ENCODE results near the gene VAV2.

Gene VAV2

GRCh38 chr9:133791069-133791468 lies 201.1 kb downstream of the VAV2 start:
- DNase-seq: no peak

- no peak for DNase-seq
These were observed 202.3 kb downstream of the VAV2 start for GRCh38 chr9:133789778-133790177.

- DNase-seq: no peak
These were observed 203.1 kb downstream of the VAV2 start for GRCh38 chr9:133788819-133789717.

DNA sequence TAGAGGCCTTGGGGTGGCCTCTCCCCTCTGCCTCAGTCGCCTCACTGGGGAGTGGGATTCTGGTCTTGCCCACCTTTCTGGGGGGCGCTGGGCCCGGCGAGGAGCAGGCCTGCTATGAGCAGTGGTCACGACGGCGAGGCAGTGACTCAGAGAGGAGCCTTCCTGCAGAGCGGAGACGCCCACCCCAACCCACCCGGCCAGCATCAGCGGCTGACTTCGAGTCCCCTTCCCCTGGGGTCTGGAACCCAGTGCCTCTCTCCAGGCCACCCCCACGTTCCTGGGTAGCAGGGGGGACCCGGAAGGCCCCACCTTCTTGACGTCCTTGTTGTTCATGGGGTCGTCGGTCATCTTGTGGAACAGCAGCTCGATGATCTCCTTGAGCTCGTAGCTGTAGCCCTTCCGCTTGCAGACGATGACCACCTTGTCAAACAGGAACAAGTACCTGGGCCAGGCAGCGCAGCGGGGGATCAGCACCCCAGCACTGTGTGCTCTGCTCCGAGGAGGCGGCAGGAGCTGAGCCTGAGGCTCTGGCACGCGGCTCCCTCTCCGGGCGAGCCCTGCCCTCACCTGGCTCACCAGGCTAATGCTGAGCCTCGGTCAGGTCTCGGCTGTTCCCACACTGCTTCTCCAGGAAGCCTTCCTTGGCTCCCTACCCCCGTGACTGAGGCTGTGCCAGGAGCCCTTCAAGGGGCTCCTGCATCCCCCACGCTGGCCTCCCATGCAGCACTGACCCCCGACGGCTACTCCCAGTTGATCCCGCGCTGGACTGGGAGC lies 203.9 kb downstream of the VAV2 start:
- no peak for DNase-seq

DNA sequence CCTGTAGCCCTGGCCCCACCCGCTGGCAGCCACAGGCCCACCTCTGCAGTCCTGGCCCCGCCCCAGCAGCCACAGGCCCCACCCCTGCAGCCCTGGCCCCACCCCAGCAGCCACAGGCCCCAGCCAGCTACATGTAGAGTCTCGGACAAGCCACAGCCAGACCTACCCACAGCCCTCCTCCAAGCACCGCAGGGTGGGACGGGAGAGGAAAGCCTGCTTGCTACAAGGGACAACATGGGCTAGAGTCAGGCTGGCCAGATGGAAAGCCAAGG lies 204.4 kb downstream of the VAV2 start:
- DNase-seq: no peak

DNA sequence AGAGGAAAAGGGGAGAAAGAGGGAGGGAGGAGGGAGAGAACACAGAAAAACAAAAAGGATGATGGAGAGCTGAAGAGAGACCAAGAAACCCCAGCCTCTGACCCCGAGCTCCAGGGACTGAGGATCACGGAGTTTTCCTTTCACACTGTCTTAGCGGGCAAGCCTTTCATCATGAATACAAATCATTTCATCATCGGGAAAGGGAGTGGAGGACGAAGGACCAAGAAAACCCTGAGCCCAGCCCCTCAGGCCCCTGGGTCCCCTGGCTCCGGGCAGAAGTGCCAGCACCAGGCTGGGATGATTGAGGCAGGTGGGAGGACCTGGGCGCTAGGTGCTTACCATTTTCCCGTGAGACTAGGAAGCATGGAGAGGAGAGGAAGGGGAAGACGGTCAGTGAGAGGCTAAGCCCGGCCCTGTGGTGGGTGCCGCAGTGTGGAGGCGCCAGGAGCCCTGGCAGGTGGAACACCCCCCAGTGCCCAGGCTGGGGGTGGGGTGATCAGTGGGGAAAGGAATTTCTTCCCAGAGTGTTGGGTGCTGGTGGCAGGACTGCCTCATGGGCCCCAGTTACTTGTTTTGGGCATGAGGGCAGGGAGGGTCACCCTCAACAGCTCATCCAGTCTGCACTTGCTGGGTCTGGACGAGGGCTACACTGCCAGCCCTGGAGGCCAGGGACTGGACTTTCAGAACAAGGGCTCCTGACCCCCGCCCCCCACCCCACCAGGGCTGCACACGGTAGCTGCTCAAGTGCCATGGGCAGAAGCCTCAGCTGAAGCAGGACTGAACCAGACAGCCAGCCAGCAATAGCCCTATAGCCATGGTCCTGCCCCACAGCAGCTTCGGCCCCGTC lies 205.0 kb downstream of the VAV2 start:
- no peak for DNase-seq

- no peak for DNase-seq
These were observed 205.8 kb downstream of the VAV2 start for GRCh38 chr9:133786371-133786753.

DNA sequence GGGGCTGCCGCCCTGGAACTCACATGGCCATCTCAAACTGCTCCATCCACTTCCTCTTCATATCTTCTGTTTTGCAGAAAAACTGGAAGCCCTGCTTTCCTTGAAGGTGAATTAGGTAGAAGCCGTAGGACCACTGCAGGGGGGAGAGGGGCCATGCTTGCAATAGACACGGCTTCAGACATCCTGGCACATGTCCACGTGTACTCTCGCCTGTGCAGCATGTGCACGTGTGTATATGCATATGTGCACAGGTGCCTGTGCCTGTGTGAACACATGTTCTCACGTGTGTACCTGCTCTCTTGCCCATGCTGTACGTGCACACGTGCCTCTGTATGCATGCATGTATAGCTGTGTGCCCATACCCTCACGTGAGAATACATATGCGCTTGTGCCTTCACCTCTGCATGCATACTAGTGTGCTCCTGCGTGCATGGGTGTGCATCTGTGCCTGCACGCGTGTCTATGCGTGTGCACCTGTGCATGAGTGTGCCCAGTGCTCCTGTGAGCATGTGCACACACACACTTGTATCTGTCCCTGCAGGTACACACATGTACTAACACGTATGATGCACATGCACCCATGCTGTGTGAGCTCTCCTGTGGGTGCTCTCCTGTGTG lies 206.3 kb downstream of the VAV2 start:
- DNase-seq: no peak

GRCh38 chr9:133784731-133785561 lies 207.2 kb downstream of the VAV2 start:
- no peak for DNase-seq

GRCh38 chr9:133783331-133783731 lies 208.8 kb downstream of the VAV2 start:
- no peak for DNase-seq

DNA sequence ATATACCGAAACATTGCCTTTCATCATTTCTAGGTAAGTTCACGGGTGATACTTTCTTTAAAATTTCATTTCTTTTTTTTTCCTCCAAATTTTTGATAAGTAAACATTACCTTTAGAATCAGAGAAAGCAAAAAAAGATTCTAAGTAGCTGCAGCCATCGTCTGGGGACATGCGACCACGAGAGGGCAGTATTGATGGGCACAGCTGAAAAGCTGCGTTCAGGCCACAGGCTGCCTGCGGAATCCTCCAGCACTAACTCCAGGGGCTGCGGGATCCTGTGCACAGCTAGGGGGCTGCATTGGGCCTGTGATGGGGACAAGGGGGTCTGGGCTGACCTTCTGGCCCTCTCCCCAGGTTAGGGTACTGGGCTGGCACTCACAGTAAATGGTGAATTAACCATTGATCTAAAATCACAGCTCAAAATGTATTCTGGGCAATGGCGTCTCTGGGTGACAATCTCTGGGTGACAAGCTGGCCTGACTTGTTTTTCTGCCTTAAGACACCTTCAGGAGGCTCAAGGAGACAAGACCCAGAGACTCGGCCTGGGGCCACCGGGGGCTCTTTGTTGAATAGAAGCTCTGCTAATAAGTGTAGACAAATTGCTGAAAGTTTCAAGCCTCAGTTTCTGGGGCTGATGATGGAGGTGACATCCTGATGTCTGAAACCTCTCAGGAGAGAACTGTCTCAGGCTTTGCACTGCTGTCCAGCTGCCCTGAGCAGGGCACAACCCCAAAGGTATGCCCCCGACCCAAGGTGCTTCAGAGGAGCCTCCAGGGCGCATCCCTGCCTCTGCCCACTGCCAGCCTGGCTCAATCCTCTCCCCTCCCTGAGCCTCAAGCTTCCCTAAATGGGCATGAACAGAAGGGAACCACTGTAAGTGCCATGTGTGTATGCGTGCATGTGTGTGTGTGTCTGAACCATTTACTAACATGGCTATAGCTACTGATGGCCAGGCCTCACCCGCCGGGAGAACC lies 209.7 kb downstream of the VAV2 start:
- peak; percentile 40 for DNase-seq

GRCh38 chr9:133781828-133782135 lies 210.3 kb downstream of the VAV2 start:
- DNase-seq: no peak

- no peak for DNase-seq
These were observed 210.9 kb downstream of the VAV2 start for GRCh38 chr9:133780962-133781827.

- no peak for DNase-seq
These were observed 211.6 kb downstream of the VAV2 start for GRCh38 chr9:133780404-133780945.

DNA sequence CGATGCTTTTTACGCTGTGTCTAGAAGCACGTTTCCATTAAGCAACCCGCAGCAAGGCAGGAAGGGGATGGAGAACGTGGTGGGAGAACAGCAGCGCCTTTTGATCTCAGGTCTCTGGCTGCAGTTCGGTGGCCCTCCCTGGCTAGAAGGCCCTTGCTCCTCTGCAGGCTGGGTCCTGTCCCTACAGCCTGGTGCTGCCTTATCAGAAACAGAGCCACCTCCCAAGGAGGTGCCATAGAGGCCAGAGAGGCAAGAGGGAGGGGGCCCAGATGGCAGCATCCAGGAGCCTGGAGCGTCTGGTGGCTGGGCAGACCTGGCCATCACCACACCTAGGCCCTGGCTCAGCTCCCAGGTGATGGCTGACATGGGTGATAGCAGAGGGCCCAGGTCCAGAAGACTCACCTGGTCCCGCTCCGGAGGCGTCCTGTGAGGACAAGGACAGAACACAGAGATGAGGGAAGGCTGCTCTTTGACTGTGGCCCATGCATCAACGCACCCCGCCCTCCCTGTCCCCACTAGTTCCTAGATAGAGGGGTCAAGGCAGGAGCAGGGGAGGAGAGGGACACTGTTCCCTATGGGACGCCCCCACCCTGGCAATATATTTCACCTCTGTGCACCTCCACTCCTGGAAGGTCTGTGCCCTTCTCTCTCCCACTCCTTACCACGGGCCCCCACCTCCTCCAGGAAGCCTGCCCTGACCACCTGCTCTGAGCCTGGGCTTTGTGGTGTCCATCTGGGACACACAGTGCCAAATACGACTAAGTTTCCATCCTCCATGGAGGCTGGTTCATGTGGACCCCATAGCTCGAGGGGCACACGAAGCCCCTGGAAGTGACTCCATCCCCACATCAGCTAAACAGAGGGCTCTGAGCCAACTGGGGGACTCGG lies 212.4 kb downstream of the VAV2 start:
- no peak for DNase-seq

- no peak for DNase-seq
These were observed 213.0 kb downstream of the VAV2 start for GRCh38 chr9:133779081-133779480.

- no peak for DNase-seq
These were observed 213.6 kb downstream of the VAV2 start for GRCh38 chr9:133778336-133779013.

- DNase-seq: no peak
These were observed 214.3 kb downstream of the VAV2 start for GRCh38 chr9:133777871-133778270.

All from HCEC 1CT (cell line).